Osteoblast (primary cell): ENCODE results near the gene NEUROD2. TPM values are rescaled to one million over a fixed set of nuclear protein-coding genes. Genes with fewer than 3 reads are reported as not detected.
A peak's percentile ranks its signal among the peaks of the same experiment; 100 is the strongest.

Source experiments
- DNase-seq: peaks from one replicate; pipeline ENCODE4 v3.0.0; 2011; ENCODE audit warnings: low spot score, mixed read lengths; ENCODE audit not compliant: insufficient read length; ENCODE audit errors: missing footprints
- H2AFZ ChIP-seq: 2 replicates; pipeline ENCODE4 v1.6.0; 2011; ENCODE audit warnings: mild to moderate bottlenecking, low read length
- H3K27ac ChIP-seq: 2 replicates; pipeline ENCODE4 v1.5.1; 2011; ENCODE audit warnings: mild to moderate bottlenecking, low read depth, low read length, moderate library complexity
- H3K27me3 ChIP-seq: 2 replicates; pipeline ENCODE4 v1.6.0; 2012; ENCODE audit warnings: mild to moderate bottlenecking, control low read depth, inconsistent platforms, low read length, moderate library complexity; ENCODE audit not compliant: insufficient read depth
- H3K36me3 ChIP-seq: 2 replicates; pipeline ENCODE4 v1.5.1; 2011; ENCODE audit warnings: mild to moderate bottlenecking, low read length, control low read depth, moderate library complexity; ENCODE audit not compliant: insufficient read depth
- H3K4me1 ChIP-seq: 2 replicates; pipeline ENCODE4 v1.5.1; 2011; ENCODE audit warnings: mild to moderate bottlenecking, low read length, control low read depth, moderate library complexity; ENCODE audit not compliant: insufficient read depth
- H3K4me2 ChIP-seq: 2 replicates; pipeline ENCODE4 v1.6.0; 2011; ENCODE audit warnings: mild to moderate bottlenecking, low read length; ENCODE audit not compliant: insufficient read depth
- H3K4me3 ChIP-seq: fragments of 200-600 bp; sonication (generic); 3 replicates; pipeline ENCODE4 v1.5.1; 2012; ENCODE audit warnings: mild to moderate bottlenecking, low read length, inconsistent platforms; ENCODE audit not compliant: insufficient read depth
- H3K79me2 ChIP-seq: 2 replicates; pipeline ENCODE4 v1.6.0; 2012; ENCODE audit warnings: mild to moderate bottlenecking, low read length, control low read depth, inconsistent platforms; ENCODE audit not compliant: insufficient read depth
- H3K9me3 ChIP-seq: 2 replicates; pipeline ENCODE4 v1.5.1; 2011; ENCODE audit warnings: low read depth, low read length, control low read depth
- H4K20me1 ChIP-seq: 2 replicates; pipeline ENCODE4 v1.6.0; 2012; ENCODE audit warnings: mild to moderate bottlenecking, low read length, control low read depth; ENCODE audit not compliant: insufficient read depth
- CTCF ChIP-seq: IDR thresholded peaks from 2 replicates; pipeline ENCODE4 v1.5.1; 2011; ENCODE audit warnings: mild to moderate bottlenecking, low read depth, low read length, moderate library complexity; ENCODE audit errors: extremely low read depth
- total RNA-seq: library from RNA; depleted of rRNA; stranded (reverse); fragments of >200 nt; gene quantifications from 2 replicates; pipeline ENCODE4 v1.2.3, GENCODE V29; 2012

NEUROD2 gene
- total RNA-seq, 1 donor = not detected

GRCh38 chr17:39600288-39600996 lies 7.3 kb downstream of the NEUROD2 start:
- H3K4me1 ChIP-seq = no peaks in the 10 kb centered on the region
- no peak overlapping the region for H3K27ac ChIP-seq
- peak; percentile 77 for DNase-seq
- H3K27me3 ChIP-seq = peaks cover 99% of the 10 kb centered on the region
- H3K4me2 ChIP-seq = no peak overlapping the region
- no peak overlapping the region for H3K4me3 ChIP-seq
- no peak overlapping the region for H2AFZ ChIP-seq
- no peak for TF ChIP-seq CTCF
- no peaks in the 10 kb centered on the region for H3K79me2 ChIP-seq
- peaks cover 3% of the 10 kb centered on the region for H4K20me1 ChIP-seq
- no peaks in the 10 kb centered on the region for H3K36me3 ChIP-seq
- no peaks in the 10 kb centered on the region for H3K9me3 ChIP-seq

- H3K27me3 ChIP-seq = peaks cover 99% of the 10 kb centered on the region
- H2AFZ ChIP-seq = no peak overlapping the region
- no peaks in the 10 kb centered on the region for H3K4me1 ChIP-seq
- H4K20me1 ChIP-seq = peaks cover 3% of the 10 kb centered on the region
- H3K27ac ChIP-seq = no peak overlapping the region
- no peak overlapping the region for H3K4me3 ChIP-seq
- peak; percentile 72 for DNase-seq
- H3K9me3 ChIP-seq = no peaks in the 10 kb centered on the region
- no peak overlapping the region for H3K4me2 ChIP-seq
- no peaks in the 10 kb centered on the region for H3K79me2 ChIP-seq
- TF ChIP-seq CTCF = no peak
- H3K36me3 ChIP-seq = no peaks in the 10 kb centered on the region
Measured at GRCh38 chr17:39599665-39600231, 8.0 kb downstream of the NEUROD2 start.

DNA sequence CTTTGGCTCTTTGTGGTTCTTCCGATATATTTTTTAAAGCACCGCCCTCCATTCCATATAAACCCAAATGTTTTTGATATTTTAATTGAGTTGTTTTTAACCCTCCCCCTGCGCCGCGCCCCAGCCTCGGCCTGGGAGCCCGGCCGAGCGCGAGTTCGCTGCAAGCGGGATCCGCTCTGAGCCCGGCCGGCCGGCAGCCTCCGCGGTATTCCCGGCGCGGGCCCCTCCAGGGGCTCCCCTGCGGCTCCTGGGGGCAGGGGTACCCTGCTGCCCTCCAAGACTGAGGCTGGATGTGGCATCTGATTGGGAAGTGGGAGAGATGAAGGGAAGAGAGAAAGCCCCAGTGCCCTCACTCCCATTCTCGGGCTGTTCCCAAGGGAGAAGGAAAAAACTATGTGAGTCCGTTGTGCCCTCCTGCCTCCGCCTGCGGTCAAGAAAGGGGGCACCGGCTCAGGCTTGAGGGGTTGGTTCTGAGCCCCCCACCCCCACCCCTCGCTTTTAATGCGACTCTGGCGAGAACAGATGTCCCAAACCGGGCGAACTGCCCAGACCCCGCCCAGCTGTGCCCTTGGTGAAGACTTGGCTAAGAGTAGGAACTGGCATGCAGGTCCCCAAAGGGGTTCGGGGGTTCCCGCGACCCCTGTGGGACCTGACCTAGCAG lies 8.6 kb downstream of the NEUROD2 start:
- Histone ChIP-seq H3K9me3 (no peaks in the 10 kb centered on the region), H3K79me2 (no peaks in the 10 kb centered on the region), H2AFZ (no peak overlapping the region), H3K27me3 (peaks cover 95% of the 10 kb centered on the region), H3K27ac (no peak overlapping the region), H3K4me3 (no peak overlapping the region), H3K4me2 (no peak overlapping the region), H3K4me1 (no peaks in the 10 kb centered on the region), H3K36me3 (no peaks in the 10 kb centered on the region), H4K20me1 (peaks cover 3% of the 10 kb centered on the region)
- peak; percentile 81 for DNase-seq
- TF ChIP-seq CTCF = no peak

GRCh38 chr17:39598630-39599003 lies 9.1 kb downstream of the NEUROD2 start:
- Histone ChIP-seq H3K36me3 (no peaks in the 10 kb centered on the region), H3K27me3 (peaks cover 90% of the 10 kb centered on the region), H3K9me3 (no peaks in the 10 kb centered on the region), H2AFZ (no peak overlapping the region), H3K27ac (no peak overlapping the region), H3K4me1 (no peaks in the 10 kb centered on the region), H3K4me3 (no peak overlapping the region), H3K79me2 (no peaks in the 10 kb centered on the region), H4K20me1 (peaks cover 3% of the 10 kb centered on the region), H3K4me2 (no peak overlapping the region)
- no peak for TF ChIP-seq CTCF
- no peak for DNase-seq
